ENCODE results near the gene AGR2. TPM values are rescaled to one million over a fixed set of nuclear protein-coding genes. Genes with fewer than 3 reads are reported as not detected.

Gene AGR2
- total RNA-seq, 2 experiments from 2014 or later, result not detected

- H3K4me3 Mint-ChIP-seq, result no peak overlapping the region
- no peak overlapping the region for H3K27ac Mint-ChIP-seq
- no peaks in the 10 kb centered on the region for H3K27me3 Mint-ChIP-seq
- H3K4me1 Mint-ChIP-seq (ENCODE audit: low read depth), result no peaks in the 10 kb centered on the region
- ChIA-PET CTCF (no interaction called here), POLR2A (no interaction called here)
- intact Hi-C loops (cut with micrococcal nuclease), result no loop called here
- H3K36me3 Mint-ChIP-seq, result no peaks in the 10 kb centered on the region
- H3K9me3 Mint-ChIP-seq, result no peaks in the 10 kb centered on the region
- DNase-seq, result no peak
Measured at GRCh38 chr7:16838891-16839290, 34.1 kb upstream of the AGR2 start.

GRCh38 chr7:16838386-16838785 is 33.6 kb upstream of the AGR2 start:
- no peak for DNase-seq
- H3K4me1 Mint-ChIP-seq (ENCODE audit: low read depth), result no peaks in the 10 kb centered on the region
- H3K9me3 Mint-ChIP-seq, result no peaks in the 10 kb centered on the region
- CTCF ChIA-PET, result no interaction called here
- H3K27ac Mint-ChIP-seq, result no peak overlapping the region
- H3K27me3 Mint-ChIP-seq, result no peaks in the 10 kb centered on the region
- intact Hi-C loops (cut with micrococcal nuclease), result no loop called here
- H3K36me3 Mint-ChIP-seq, result no peaks in the 10 kb centered on the region
- POLR2A ChIA-PET, result no interaction called here
- no peak overlapping the region for H3K4me3 Mint-ChIP-seq

DNA sequence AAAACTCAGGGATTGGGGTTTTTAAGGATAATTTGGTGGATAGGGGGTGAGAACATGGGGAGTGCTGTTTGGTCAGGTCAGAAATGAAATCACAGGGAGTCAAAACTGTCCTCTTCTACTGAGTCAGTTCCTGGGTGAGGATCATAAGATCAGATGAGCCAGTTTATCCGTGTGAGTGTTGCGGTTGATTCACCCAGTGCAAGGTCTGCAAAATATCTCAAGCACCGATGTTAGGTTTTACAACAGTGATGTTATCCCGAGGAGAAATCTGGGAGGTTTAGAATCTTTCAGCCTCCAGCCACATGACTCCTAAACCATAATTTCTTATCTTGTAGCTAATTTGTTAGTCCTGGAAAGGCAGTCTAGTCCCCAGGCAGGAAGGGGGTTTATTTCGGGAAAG is 31.7 kb upstream of the AGR2 start:
- no peak overlapping the region for H3K4me3 Mint-ChIP-seq
- POLR2A ChIA-PET, result no interaction called here
- H3K9me3 Mint-ChIP-seq, result no peaks in the 10 kb centered on the region
- no peak for DNase-seq
- no peaks in the 10 kb centered on the region for H3K4me1 Mint-ChIP-seq (ENCODE audit: low read depth)
- intact Hi-C loops (cut with micrococcal nuclease), result no loop called here
- no peaks in the 10 kb centered on the region for H3K27me3 Mint-ChIP-seq
- H3K27ac Mint-ChIP-seq, result no peak overlapping the region
- CTCF ChIA-PET, result interaction anchor here (1.0 to 1.3 kb wide), 2 partner anchors 35 to 82 kb away, joined by 3 to 6 read pairs; no protein-coding TSS in a partner anchor
- H3K36me3 Mint-ChIP-seq, result no peaks in the 10 kb centered on the region

- peaks cover 4% of the 10 kb centered on the region for H3K9me3 Mint-ChIP-seq
- CTCF ChIA-PET, result no interaction called here
Measured at GRCh38 chr7:16833373-16833772, 28.6 kb upstream of the AGR2 start.

GRCh38 chr7:16826060-16826459 is 21.3 kb upstream of the AGR2 start:
- peaks cover 4% of the 10 kb centered on the region for H3K9me3 Mint-ChIP-seq
- H3K4me3 Mint-ChIP-seq, result no peak overlapping the region
- no peak for DNase-seq
- ChIA-PET CTCF (no interaction called here), POLR2A (no interaction called here)
- no peaks in the 10 kb centered on the region for H3K4me1 Mint-ChIP-seq (ENCODE audit: low read depth)
- H3K27ac Mint-ChIP-seq, result no peak overlapping the region
- no peaks in the 10 kb centered on the region for H3K36me3 Mint-ChIP-seq
- peaks cover 23% of the 10 kb centered on the region for H3K27me3 Mint-ChIP-seq
- intact Hi-C loops (cut with micrococcal nuclease), result no loop called here

More at GRCh38 chr7:16833373-16833772, 28.6 kb upstream of the AGR2 start:
- no peak overlapping the region for H3K4me3 Mint-ChIP-seq
- intact Hi-C loops (cut with micrococcal nuclease), result no loop called here
- peaks cover 3% of the 10 kb centered on the region for H3K27me3 Mint-ChIP-seq
- no peak overlapping the region for H3K27ac Mint-ChIP-seq
- POLR2A ChIA-PET, result no interaction called here
- no peak for DNase-seq
- H3K4me1 Mint-ChIP-seq (ENCODE audit: low read depth), result no peaks in the 10 kb centered on the region
- H3K36me3 Mint-ChIP-seq, result no peaks in the 10 kb centered on the region

DNA sequence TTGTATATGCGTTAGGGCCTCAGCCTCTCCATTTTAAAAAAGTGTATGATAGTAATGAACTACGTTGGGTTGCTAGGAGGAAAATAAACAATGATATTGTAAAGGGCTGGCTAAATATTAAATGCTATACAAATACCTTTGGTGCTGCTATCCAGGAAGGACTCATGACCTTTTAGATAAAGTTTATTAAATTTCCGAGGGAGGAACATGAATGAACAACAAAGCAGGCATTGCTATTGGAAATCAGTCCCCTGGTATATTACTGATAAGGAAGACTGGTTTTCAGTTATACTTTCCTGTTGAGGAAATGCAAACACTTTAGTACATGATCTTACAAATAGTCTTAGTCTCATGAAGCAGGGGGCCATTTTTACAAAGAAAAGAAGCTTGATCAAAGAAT is 17.2 kb upstream of the AGR2 start:
- Mint-ChIP-seq H3K9me3 (no peaks in the 10 kb centered on the region), H3K4me3 (no peak overlapping the region), H3K4me1 (ENCODE audit: low read depth) (no peaks in the 10 kb centered on the region), H3K36me3 (no peaks in the 10 kb centered on the region), H3K27me3 (peaks cover 23% of the 10 kb centered on the region), H3K27ac (no peak overlapping the region)
- CTCF ChIA-PET, result no interaction called here
- DNase-seq, result no peak
- POLR2A ChIA-PET, result no interaction called here
- intact Hi-C loops (cut with micrococcal nuclease), result no loop called here

- ChIA-PET CTCF (no interaction called here), POLR2A (no interaction called here)
- intact Hi-C loops (cut with micrococcal nuclease), result no loop called here
- Mint-ChIP-seq H3K27ac (no peak overlapping the region), H3K27me3 (peaks cover 11% of the 10 kb centered on the region), H3K4me3 (no peak overlapping the region), H3K9me3 (no peaks in the 10 kb centered on the region), H3K4me1 (ENCODE audit: low read depth) (no peaks in the 10 kb centered on the region), H3K36me3 (no peaks in the 10 kb centered on the region)
- DNase-seq, result no peak
Measured at GRCh38 chr7:16818732-16819131, 13.9 kb upstream of the AGR2 start.

GRCh38 chr7:16817536-16817935 is 12.7 kb upstream of the AGR2 start:
- ChIA-PET POLR2A (no interaction called here), CTCF (no interaction called here)
- H3K4me3 Mint-ChIP-seq, result no peak overlapping the region
- no peaks in the 10 kb centered on the region for H3K9me3 Mint-ChIP-seq
- H3K36me3 Mint-ChIP-seq, result no peaks in the 10 kb centered on the region
- intact Hi-C loops (cut with micrococcal nuclease), result no loop called here
- H3K4me1 Mint-ChIP-seq (ENCODE audit: low read depth), result no peaks in the 10 kb centered on the region
- H3K27me3 Mint-ChIP-seq, result peaks cover 10% of the 10 kb centered on the region
- H3K27ac Mint-ChIP-seq, result no peak overlapping the region
- no peak for DNase-seq

GRCh38 chr7:16816824-16817223 is 12.0 kb upstream of the AGR2 start:
- no peak overlapping the region for H3K27ac Mint-ChIP-seq
- no peak overlapping the region for H3K4me3 Mint-ChIP-seq
- no peaks in the 10 kb centered on the region for H3K9me3 Mint-ChIP-seq
- no peaks in the 10 kb centered on the region for H3K4me1 Mint-ChIP-seq (ENCODE audit: low read depth)
- CTCF ChIA-PET, result no interaction called here
- no peak for DNase-seq
- H3K27me3 Mint-ChIP-seq, result peaks cover 9% of the 10 kb centered on the region
- POLR2A ChIA-PET, result no interaction called here
- H3K36me3 Mint-ChIP-seq, result no peaks in the 10 kb centered on the region
- intact Hi-C loops (cut with micrococcal nuclease), result no loop called here

DNA sequence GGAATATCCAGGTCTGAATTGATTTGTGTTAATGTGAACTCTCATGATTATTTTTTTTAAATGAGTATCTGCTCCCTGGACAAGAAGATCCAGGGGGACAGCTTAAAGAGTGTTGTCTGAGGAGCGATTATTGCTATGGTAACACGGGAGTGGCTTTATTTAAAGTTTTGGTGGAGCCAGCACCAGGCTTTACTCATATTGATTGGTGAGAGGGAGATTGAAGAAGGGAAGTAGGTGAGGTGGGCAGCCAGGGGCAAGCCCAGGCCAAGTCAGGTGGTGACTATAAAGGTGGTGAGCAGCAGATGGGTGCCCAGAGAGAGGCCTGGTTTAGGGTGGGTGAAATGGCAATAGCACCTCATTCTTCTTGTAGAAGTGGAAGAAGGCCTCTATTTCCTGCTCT is 10.2 kb upstream of the AGR2 start:
- Mint-ChIP-seq H3K36me3 (no peaks in the 10 kb centered on the region), H3K4me1 (ENCODE audit: low read depth) (no peaks in the 10 kb centered on the region), H3K27ac (no peak overlapping the region), H3K27me3 (peaks cover 4% of the 10 kb centered on the region), H3K9me3 (no peaks in the 10 kb centered on the region), H3K4me3 (no peak overlapping the region)
- no peak for DNase-seq
- intact Hi-C loops (cut with micrococcal nuclease), result no loop called here
- ChIA-PET POLR2A (no interaction called here), CTCF (no interaction called here)

GRCh38 chr7:16813232-16813616 is 8.4 kb upstream of the AGR2 start:
- intact Hi-C loops (cut with micrococcal nuclease), result no loop called here
- DNase-seq, result no peak
- Mint-ChIP-seq H3K36me3 (no peaks in the 10 kb centered on the region), H3K4me1 (ENCODE audit: low read depth) (no peaks in the 10 kb centered on the region), H3K4me3 (no peak overlapping the region), H3K27me3 (peaks cover 5% of the 10 kb centered on the region), H3K9me3 (no peaks in the 10 kb centered on the region), H3K27ac (no peak overlapping the region)
- POLR2A ChIA-PET, result no interaction called here
- CTCF ChIA-PET, result interaction anchor here (0.7 kb wide), 1 partner anchor 76 kb away, joined by 3 read pairs; no protein-coding TSS in a partner anchor

DNA sequence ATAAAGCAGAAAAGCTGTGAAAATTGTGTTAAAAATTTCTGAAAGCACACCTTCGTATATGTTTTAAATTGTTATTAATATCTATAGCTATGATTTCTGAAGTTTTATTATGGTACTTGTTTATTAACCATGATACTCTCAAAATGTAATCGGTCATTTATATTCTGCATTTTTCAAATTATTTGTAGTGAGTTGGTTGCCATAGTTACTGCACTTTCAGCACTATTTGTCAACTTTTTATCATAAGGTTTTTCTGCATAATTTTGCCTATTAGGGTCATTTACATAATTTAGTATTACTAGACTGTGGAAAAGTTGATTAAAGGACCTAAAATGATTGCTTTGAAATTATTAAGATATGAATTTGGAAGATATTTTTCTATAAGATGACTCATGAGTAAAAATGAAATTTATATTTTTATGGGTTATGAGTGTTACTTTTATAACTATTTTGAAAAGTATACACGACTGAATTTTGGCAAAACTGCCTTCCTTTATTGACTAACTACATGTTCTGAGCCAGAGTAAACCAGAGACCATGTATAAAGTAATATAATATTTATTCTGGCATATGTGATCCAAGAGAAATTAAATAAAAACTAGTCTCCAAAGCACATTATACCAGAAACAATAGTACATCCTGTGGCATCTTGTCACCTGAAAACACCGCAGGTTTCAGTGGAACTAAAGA is 7.9 kb upstream of the AGR2 start:
- Mint-ChIP-seq H3K4me3 (no peak overlapping the region), H3K27me3 (peaks cover 5% of the 10 kb centered on the region), H3K27ac (no peak overlapping the region), H3K4me1 (ENCODE audit: low read depth) (no peaks in the 10 kb centered on the region), H3K9me3 (no peaks in the 10 kb centered on the region), H3K36me3 (no peaks in the 10 kb centered on the region)
- intact Hi-C loops (cut with micrococcal nuclease), result no loop called here
- CTCF ChIA-PET, result no interaction called here
- POLR2A ChIA-PET, result no interaction called here
- no peak for DNase-seq

DNA sequence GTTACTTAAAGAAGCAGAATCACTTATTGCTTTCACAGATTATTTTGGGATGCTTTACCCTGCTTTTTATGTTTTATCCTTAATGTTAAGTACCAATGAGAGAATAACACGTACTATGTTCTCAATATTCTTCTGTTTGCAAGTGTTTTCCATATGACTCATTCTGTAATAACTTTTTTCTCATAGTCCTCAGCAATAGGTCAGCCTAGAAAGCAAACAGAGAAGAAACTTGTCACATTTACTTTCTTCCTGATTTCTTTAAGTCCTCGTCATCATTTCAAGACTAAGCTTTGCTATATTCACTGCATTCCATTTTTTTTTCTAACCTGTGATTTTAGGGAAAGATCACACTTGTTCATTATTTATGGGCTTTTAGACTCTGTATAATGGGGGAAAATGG is 6.8 kb upstream of the AGR2 start:
- H3K9me3 Mint-ChIP-seq, result no peaks in the 10 kb centered on the region
- ChIA-PET CTCF (no interaction called here), POLR2A (no interaction called here)
- no peak overlapping the region for H3K27ac Mint-ChIP-seq
- no peaks in the 10 kb centered on the region for H3K4me1 Mint-ChIP-seq (ENCODE audit: low read depth)
- intact Hi-C loops (cut with micrococcal nuclease), result no loop called here
- H3K4me3 Mint-ChIP-seq, result no peak overlapping the region
- no peak for DNase-seq
- H3K27me3 Mint-ChIP-seq, result peaks cover 5% of the 10 kb centered on the region
- no peaks in the 10 kb centered on the region for H3K36me3 Mint-ChIP-seq

Data from activated CD4-positive, alpha-beta memory T cell treated with anti-CD3 and anti-CD28 coated beads for 36 hours (primary cell).